HG03521 (cell line): ENCODE results near the gene DAAM1.

Experiments used
- ATAC-seq: cut with Tn5 transposase; IDR thresholded peaks from one replicate; pipeline ENCODE4 v1.9.1; 2021; ENCODE audit warnings: mild to moderate bottlenecking, moderate library complexity; ENCODE audit not compliant: unreplicated experiment

The DAAM1 gene

DNA sequence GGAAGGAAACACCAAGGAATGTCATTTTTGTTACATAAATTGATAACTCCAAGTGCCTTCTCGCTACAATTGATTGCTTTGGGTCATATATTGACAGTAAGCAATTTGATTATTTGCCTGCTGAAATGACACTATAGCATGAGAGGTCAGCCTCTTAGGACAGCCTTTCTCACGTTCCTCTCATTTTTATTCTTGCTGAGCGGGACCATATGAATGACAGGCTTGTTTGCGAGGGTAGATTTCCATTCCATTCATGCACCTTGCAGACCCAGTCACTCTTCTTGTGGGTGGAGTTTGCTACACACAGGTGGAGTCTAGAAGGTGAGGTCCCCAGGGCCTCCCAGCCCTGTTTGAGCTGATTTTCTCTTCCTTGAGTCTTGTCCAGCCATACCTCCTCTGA, 27.3 kb downstream of the DAAM1 start:
- no peak for ATAC-seq

DNA sequence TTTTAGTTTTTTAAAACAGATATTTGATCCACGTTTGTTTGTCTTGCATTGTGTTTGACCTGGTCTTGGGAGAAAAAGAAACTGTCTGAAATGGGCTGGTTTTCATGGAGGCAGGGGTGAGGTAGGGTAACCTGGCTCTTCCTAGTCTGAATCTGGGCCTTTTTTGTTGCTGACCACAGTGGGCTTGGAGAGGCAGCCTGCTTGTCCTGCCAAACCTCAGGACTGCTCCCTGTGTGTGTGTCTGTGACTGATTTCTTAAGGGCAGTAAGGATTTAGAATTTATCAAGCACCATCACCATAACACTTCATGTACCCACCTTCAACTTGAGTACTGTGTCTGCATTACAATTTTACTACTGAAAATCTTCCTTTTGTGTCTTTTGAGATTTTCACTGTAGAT, 28.5 kb downstream of the DAAM1 start:
- ATAC-seq, result no peak

DNA sequence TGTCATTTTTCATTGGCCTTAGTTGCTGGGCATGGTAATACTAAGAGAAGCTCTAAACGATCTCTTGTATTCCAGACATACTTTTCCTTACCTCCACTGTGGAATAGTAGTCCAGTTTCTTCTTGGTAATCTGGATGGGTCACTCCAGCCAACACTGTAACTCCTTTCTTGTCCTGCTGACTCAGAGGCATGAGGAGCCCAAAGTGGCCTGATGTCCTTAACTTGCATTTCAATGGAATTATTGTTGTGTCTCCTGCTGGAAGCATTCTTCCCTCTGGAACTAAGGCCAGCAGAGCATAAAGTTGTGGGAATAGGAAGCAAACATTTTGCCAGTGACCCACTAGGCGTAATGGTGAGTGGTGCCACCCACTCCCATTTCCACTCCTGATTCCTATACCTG, 33.1 kb downstream of the DAAM1 start:
- ATAC-seq, result no peak

DNA sequence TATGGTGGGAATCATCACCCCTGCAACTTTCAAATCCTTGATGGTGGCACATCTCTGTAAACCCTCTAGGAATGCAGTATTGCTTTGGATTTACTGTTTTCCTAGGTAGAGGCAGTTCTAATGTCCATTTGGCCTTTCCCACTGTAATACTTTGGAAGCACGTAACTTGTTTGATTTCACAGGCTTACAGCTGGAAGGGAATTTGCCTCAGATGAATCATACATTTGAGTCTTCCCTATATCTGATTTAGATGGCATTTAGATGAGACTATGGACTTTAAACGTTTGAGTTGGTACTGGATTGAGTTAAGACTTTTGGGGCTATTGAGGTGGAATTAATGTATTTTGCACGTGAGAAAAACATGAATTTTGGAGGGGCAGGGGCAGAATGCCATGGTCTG, 35.9 kb downstream of the DAAM1 start:
- no peak for ATAC-seq

DNA sequence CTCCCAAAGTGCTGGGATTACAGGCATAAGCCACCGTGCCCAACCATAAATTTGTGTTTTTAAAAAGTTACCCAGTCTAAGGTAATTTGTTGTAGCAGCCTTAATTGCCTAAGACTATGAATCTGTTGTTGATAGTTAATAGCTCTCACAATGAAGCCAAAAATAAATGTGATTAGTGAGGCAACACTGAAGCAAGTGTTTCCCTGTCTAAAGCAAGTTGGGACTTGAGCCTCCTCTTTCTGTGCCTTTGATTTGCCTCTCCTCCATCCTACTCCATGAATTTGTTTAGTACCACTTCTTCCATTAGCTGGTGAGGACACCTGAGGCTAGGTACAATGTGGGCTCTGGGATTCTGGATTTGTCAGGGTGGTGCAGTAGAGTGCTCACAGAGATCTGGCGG, 36.8 kb downstream of the DAAM1 start:
- no peak for ATAC-seq

DNA sequence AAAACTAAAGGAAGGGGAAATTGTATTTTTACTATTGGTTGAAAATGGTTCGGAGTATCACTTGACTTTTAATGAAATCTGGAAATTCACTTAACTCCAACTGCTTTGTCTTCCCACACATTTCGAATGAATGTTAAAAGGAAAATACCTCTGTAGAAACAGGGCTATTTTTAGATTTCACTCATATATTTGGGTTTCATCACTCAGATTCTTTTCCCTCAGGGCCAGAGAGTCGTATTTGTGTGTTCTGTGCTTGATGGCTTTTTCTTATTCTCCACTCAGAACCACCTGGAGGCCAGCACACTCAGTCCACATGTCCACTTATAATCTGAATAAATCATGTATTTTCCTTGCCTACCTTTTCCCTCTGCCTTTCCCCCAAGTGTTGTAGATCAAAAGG, 40.0 kb downstream of the DAAM1 start:
- ATAC-seq, result no peak

DNA sequence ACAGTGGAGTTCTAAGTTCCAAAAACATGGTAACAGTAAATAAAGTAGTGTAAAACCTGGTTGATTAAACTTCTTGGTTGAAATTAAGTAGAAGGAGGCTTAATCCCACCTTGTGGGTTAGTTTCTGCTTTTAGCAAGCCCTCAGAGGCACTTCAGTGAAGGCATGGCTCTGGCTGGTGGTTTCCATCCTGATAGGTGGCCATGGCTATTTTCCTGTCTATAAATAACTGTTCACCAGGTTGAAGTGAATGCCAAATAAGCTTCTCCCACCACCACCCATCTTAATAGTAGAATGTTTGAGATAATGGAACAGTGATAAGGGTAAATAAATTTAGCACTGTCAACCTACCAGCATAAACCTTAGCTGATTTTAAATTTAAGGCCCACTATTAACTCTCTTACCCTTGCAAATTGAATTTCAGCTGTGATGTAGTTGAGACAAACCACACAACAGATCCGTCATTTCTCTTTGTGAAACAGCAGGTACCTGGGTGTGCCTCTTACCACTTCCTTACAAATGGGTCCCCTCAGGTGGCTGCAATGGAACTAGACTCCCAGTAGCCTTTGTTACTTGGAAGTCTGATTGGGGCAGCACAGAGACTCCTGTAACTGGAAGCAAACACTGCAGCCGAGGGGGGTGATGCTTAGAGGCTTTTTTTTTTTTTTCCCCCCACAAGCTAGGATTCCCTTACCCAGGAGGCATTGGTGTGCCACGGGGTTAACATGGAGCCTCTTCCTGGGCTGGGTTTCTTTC, 41.4 kb downstream of the DAAM1 start:
- no peak for ATAC-seq

DNA sequence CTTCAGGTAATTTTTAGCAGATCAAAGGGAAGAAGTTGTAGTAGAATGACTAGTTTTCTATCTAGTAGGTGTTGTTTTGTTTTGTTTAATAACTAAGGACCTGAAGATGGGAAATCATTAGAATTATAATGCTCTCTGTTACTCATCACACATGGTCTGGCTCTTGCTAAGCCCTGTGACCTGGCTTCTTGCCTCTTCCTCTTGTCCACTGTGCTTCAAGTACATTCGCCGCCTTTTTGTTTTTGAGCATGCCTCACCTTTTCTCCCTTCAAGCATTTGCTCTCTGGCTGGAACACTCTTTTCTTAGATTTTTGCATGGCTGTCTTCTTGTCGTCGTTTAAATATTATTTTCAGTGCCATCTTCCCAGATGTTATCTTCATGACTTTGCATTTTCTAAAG, 47.7 kb downstream of the DAAM1 start:
- ATAC-seq, result no peak

DNA sequence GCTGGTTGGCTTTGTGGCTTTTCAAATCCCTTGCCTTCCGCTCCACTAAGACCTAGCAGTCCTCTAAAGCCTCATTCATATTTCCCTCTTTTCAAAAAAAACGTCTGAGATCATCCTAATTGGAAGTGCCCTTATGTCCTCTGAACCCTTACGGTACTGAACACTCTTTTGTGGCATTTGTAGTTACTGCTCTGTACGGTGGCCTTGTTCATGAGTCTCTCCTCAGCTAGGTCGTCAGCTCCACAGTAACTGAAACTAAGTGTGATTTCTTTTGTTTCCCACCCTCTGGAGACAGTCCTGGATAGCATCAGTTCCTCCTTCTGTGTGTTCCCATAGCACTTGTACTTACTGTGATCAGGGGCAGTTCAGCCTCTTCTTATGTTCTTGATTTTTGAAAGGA, 49.7 kb downstream of the DAAM1 start:
- ATAC-seq, result no peak

DNA sequence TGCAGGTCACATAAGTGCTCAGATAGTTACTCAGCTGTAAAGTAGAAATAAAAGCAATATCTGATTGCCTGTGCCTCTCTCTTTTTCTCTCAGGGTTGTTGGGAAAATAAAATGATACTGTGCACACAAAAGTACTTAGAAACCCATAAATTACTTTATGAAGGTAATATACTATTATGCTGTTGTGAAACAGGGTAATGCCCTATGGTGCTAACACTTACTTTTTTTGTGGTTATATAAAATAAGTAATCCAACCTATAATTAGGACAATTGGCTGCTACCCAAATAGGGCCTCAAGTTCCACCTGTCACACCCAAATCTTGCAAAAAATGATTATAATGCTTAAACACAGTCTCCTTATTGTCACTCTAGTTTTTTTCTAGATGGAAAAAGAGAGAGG, 50.6 kb downstream of the DAAM1 start:
- no peak for ATAC-seq

DNA sequence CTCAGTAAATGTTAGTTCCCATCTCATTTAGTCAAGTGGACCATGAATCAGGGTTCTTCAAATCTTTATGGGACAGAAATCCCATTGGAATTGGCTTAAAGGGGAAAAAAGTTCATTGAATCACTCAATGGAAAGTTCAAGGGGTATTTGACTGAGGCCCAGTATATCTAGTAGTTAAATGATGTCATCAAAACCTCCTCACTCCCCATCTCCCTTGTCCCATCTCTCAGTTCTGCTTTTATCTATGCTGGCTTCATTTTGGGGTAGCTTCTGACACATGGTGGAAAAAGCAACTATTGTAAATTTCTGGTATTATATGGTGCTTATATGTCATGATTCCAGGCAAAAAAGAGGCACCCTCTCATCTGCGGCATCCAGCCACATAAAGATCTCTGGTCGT, 51.9 kb downstream of the DAAM1 start:
- ATAC-seq, result peak; percentile 48

DNA sequence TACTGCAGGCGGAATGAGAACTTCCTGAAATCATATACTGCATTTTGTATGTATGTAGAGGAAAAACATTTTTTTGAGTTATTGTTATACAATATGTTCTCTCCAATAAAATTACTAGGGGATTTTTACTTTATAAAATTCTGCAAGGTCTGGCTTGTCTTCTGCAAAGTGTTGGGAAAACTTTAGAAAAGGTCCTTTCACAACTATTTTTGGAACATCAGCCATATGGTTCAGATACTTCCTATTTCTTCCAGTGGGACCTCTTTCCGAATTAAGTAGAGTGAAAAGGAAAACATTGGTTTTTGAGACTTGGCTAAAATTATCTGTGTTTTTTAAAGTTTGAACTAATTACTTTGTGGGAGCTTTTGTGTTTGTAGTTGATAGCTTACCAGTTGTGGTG, 52.7 kb downstream of the DAAM1 start:
- no peak for ATAC-seq

DNA sequence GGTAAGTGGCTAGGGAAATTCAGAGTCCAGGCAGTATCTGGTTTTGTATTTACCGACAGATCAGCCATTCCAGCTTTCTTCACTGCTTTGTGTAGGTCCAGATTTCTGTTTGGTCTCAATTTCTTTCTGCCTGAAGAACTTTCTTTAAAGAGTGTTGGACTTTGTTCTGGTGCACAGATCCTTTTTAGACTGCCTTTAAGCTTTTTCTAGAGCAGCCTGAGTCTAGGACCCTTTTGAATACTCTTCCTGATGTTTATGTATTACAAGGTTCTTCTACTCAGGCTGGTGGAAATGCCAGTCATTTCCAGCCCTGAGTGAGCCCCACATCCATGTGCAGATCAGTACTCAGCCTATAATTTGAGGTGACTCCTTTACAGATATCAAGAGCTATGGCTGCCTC, 54.7 kb downstream of the DAAM1 start:
- no peak for ATAC-seq

DNA sequence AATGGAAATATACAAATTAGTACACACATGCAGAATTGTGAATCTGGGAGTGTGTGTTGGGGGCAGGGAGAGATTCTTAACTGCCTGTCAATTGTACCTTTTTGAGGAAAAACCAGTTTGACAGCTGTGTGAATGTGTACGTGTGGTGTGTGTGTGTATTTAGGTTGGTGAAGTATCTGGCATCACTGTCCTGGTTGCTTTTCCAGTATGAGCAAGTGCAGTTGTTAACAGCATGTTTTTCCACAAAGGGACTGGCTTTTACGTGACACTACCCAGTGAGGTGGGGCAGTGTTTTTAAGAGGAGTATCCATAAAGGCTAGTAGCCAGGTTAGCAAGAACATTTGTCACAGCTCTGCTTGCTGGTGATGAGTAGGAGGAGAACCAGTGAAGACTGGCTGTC, 56.1 kb downstream of the DAAM1 start:
- no peak for ATAC-seq

DNA sequence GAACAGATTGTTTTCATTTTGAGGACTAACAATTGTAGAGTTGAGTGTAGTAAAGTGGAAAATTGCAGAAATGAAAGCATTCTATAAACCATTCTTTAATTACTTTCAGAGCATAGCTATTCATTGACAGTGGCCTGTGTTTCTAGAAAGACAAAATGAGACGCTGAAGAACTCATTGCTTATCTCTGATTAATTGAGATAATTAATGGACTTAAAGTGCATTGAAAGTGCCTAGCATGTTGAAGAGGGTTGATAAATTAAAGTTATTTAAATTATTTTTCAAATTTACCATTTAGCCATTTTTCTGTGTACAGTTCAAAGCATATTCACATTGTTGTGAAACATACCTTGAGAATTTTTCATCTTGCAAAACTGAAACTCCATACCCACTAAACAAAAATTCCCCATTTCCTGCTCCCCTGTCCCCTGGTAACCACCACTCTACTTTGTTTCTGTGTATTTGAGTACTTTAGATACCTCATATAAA, 57.4 kb downstream of the DAAM1 start:
- peak; percentile 75 for ATAC-seq

DNA sequence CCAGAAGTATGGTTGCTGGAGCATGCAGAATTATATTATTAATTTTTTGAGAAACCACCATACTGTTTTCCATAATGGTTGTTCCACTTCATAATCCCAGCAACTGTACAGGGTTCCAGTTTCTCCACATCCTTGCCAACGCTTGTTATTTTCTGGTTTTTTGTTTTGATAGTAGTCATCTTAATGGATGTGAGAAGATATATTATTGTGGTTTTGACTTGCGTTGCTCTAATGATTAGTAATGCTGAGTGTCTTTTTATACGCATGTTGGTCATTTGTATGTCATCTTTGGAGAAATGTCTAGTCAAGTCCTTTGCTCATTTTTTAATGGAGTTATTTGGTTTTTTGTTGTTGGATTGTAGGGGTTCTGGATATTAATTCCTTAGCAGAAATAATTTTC, 58.1 kb downstream of the DAAM1 start:
- ATAC-seq, result no peak

DNA sequence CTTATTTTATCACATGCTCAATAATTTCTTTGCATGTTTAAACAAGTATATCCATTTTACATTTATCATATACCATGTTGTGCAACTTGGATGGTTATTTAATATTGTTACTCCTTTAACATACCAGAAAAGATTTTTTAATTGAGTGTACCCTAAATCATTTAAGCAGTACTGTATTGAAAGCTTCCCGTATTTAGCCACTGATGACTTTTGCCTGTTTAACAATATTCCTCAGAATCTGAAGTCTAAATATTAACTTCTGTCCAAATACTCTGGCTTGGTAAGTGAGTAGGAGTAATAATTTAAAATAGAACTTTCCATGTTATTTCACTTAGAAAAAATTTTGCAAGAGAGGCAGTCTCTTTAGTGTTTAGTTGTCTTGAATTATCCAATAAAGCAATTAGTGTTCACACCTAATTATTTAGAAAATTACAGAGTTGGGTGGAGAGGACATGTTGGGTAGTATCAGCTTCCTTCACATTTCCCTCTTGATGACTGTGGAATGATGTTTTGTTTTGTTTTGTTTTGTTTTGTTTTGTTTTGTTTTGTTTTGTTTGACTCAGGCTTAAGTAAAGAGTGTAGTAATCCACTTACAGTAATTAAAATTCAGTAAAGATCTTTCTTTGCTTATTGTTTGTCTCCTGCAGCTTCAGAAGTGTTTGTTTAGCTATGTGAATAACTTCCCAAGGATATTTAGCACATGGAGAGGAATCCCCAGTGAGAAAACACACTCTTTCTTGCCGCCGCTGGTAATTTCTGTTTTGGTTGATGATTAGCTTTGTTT, 59.5 kb downstream of the DAAM1 start:
- ATAC-seq, result no peak

DNA sequence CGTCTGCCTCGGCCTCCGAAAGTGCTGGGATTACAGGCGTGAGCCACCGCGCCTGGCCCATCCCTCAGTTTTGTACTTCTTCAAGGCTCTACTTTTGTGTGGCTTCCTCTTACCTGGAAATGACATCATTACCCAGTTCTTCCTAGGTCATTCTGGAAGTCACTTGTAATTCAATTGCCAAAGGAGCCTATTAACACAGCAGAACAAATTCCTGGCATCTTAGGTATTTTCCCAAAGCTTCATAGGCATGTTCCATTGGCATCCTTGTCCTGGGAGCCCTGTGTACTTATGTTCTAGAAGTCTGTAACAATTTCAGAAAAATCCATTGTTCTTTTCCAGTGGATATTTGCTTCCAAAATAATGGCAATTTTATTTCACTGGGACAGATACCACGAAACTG, 60.6 kb downstream of the DAAM1 start:
- ATAC-seq, result no peak

DNA sequence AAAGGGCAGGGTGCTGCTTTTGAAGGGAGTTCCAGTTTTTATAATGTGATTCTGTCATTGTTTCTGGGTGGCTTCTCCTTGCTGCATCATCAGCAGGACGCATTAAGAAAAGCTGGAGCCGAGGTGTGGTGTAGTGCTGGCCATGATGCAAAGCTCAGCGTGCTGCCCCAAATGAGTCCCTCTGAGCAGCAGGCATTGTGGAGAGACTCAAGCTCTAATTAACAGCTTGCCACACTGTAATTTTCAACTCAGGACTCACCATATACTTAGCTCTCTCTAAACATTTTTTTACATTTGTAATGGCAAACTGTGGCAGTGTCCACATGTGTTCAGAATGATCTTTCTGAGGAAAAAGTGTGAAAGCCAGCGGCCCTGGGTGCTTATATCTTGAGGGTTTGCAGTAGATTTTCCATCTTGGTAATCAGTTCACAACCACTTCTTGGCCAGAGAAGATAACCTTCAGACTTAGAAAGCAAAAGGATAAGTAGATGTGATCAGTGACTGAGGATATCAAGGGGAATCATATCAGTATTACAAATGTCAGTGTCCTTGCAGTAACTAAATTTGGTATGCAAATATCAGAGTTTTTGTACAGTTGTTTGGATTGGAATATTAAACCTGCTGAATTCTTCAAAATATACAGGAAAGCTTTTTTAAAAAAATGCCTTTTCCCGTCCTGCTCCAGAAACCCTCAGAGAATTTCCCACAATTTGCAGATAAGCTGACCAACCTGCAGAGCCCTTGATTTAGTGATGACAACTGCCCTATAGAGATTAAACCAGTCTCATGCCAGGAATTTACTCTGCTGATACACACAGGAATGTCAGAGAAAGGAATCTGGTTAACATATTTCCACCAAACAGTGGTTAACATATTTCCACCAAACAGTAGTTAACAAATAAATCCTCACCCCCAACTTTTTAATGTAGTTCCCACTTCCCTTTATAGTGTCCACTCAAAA, 63.6 kb downstream of the DAAM1 start:
- ATAC-seq, result no peak

DNA sequence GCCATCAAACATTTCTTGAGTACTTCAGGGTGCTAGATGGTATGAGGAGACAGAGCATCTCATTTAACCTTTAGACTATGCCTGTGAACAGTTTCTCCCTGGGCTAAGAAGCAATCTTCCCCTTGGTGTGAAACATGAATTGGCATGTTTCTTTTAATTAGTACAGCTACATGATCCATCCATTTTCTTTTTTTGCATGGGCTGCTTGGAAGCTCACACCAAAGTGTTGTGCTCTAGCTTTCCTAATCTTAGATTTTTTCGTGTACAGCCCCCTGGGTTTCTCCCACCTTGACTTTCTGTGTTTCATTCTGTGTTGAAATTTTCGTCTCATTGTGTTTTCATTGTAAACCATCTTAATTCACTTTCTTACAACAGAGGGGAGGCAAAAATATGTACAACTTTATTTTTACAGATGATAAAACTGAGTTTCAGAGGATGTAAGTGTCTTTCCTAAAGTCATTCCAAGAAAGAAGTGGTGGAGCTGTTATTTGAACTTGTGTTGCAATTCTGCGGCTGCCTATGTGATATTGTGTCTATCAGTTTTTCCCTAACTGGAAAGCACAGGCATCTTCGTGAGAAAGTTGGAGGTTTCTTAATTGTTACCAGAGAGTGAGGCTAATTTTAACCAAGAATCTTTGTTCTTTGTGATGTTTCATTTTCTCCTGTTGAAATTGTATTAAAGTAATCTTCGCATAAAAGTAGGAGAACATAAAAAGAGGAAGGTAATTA, 64.5 kb downstream of the DAAM1 start:
- ATAC-seq, result no peak

DNA sequence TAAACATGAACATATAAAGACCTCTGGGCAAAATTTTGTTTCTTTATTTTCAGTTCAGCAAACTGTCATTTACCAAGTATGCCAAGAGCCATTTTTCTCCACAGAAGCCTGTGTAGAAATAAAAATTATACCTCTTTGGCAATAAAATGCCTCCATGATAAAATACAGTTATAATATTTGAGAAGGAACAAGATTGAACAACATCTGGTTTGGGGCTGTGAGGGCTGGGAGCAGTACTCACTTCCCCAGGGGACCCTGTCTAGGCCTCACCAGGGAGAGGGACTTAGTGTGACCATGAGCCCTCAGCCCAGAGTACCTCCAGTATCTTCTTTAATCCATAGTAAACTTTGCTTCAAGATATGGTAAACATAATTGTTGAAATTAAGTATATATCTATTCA, 65.1 kb downstream of the DAAM1 start:
- ATAC-seq, result no peak
